NCI-H82 (cell line): ENCODE data around the gene MRPL20.
A peak's percentile ranks its signal among the peaks of the same experiment; 100 is the strongest.
"Not testable (repeated sequence)": the region's sequence is repeated elsewhere in the genome, so short reads cannot be mapped to it uniquely, and the experiment has no call there.

Experiments
- DNase-seq: peaks from one replicate; lab custom pipeline; 2025; lab: John Stamatoyannopoulos, UW

MRPL20 gene

GRCh38 chr1:1406821-1407635 is at the start of gene MRPL20:
TSS of gene MRPL20 (minus strand) at chr1:1407293. CDS start at chr1:1407217, 76 bp downstream.
- DNase-seq, result peak; percentile 98

- not testable (repeated sequence) for DNase-seq
These were observed 49.7 kb upstream of the MRPL20 start for GRCh38 chr1:1456683-1457255.

- DNase-seq, result not testable (repeated sequence)
These were observed 48.8 kb upstream of the MRPL20 start for GRCh38 chr1:1455934-1456333.

- DNase-seq, result no peak
These were observed 48.3 kb upstream of the MRPL20 start for GRCh38 chr1:1455366-1455884.

GRCh38 chr1:1454286-1455056 is 47.4 kb upstream of the MRPL20 start:
- not testable (repeated sequence) for DNase-seq

GRCh38 chr1:1452882-1453281 is 45.8 kb upstream of the MRPL20 start:
- DNase-seq, result no peak

- not testable (repeated sequence) for DNase-seq
These were observed 45.3 kb upstream of the MRPL20 start for GRCh38 chr1:1452365-1452739.

- DNase-seq, result no peak
These were observed 44.7 kb upstream of the MRPL20 start for GRCh38 chr1:1451696-1452364.

GRCh38 chr1:1450616-1451015 is 43.5 kb upstream of the MRPL20 start:
- DNase-seq, result not testable (repeated sequence)

GRCh38 chr1:1449099-1449739 is 42.1 kb upstream of the MRPL20 start, which contains the start of gene ATAD3C:
TSS of gene ATAD3C (plus strand) at chr1:1449689. CDS start at chr1:1450684, 995 bp downstream.
- DNase-seq, result no peak

GRCh38 chr1:1446631-1447030 is 39.5 kb upstream of the MRPL20 start:
- not testable (repeated sequence) for DNase-seq

GRCh38 chr1:1442069-1442770 is 35.1 kb upstream of the MRPL20 start:
- DNase-seq, result no peak

- peak; percentile 90 for DNase-seq
These were observed 34.2 kb upstream of the MRPL20 start for GRCh38 chr1:1441002-1441888.

GRCh38 chr1:1440262-1441001 is 33.3 kb upstream of the MRPL20 start:
- no peak for DNase-seq

- no peak for DNase-seq
These were observed 32.6 kb upstream of the MRPL20 start for GRCh38 chr1:1439546-1440261.

GRCh38 chr1:1438531-1439381 is 31.7 kb upstream of the MRPL20 start:
- no peak for DNase-seq

- no peak for DNase-seq
These were observed 30.8 kb upstream of the MRPL20 start for GRCh38 chr1:1437904-1438376.
